Endothelial cell of umbilical vein (primary cell): ENCODE data around the gene GLIPR1L1. TPM values are rescaled to one million over a fixed set of nuclear protein-coding genes. Genes with fewer than 3 reads are reported as not detected.

ENCODE experiments used
- BruUV-seq: library from RNA; stranded (reverse); fragments of 400-500 nt; replicated peaks from 2 replicates; lab custom pipeline; 2021; lab: Mats Ljungman, UMichigan
- CTCF ChIA-PET: fragments of 300-600, 350-600 bp; sonication (Branson Sonifier 250); formaldehyde crosslinking; loops from one replicate; lab custom pipeline; 2021; ENCODE audit warnings: antibody characterized with exemption, inconsistent platforms; lab: Charles Lee
- POLR2A ChIA-PET: fragments of 300-600, 350-600 bp; sonication (Branson Sonifier 250); formaldehyde crosslinking; loops from one replicate; lab custom pipeline; 2021; ENCODE audit warnings: antibody characterized with exemption, inconsistent platforms; lab: Charles Lee
- DNase-seq: peaks from one replicate; pipeline ENCODE4 v3.0.0-alpha.2; 2011; ENCODE audit warnings: low read depth, low spot score
- FAIRE-seq: peaks from 2 replicates; lab custom pipeline; 2011; peaks lifted over from hg19 to GRCh38; lab: Jason Lieb, UNC
- H2AFZ ChIP-seq: 2 replicates; pipeline ENCODE4 v1.6.0; 2012; ENCODE audit warnings: low read depth, low read length, control low read depth, inconsistent platforms
- H3K27ac ChIP-seq: 2 replicates; pipeline ENCODE4 v1.5.1; 2011; ENCODE audit warnings: low read depth, mild to moderate bottlenecking, control low read depth, low read length, moderate library complexity; ENCODE audit not compliant: insufficient read depth
- H3K27me3 ChIP-seq, 2 experiments: 2 replicates each; pipeline versions ENCODE4 v1.6.0 to v1.6.1; 2011; ENCODE audit warnings: low read length in 2 of 2, mixed read lengths in 1 of 2; ENCODE audit not compliant: control insufficient read depth in 2 of 2, insufficient read depth in 2 of 2
- H3K36me3 ChIP-seq, 2 experiments: 2 replicates in 1 of 2; 3 replicates in 1 of 2; pipeline ENCODE4 v1.5.1; 2011; ENCODE audit warnings: low read length in 2 of 2, mild to moderate bottlenecking in 1 of 2, moderate library complexity in 1 of 2; ENCODE audit not compliant: control insufficient read depth in 2 of 2, insufficient read depth in 2 of 2; ENCODE audit errors: extremely low read depth in 1 of 2
- H3K4me1 ChIP-seq: 3 replicates; pipeline ENCODE4 v1.5.1; 2011; ENCODE audit warnings: mild to moderate bottlenecking, low read length; ENCODE audit not compliant: control insufficient read depth, insufficient read depth; ENCODE audit errors: extremely low read depth
- H3K4me2 ChIP-seq: 2 replicates; pipeline ENCODE4 v1.6.1; 2011; ENCODE audit warnings: low read length, control low read depth, mixed read lengths; ENCODE audit not compliant: insufficient read depth
- H3K4me3 ChIP-seq, 3 experiments: fragments of 200-600 bp in 1 of 3; sonication (generic), shearing (Covaris generic) in 1 of 3; replicated peaks in 1 of 3; 2 replicates each; pipeline ENCODE4 v1.5.1; 2011 to 2016; ENCODE audit warnings: control low read depth in 3 of 3, low read length in 3 of 3, mild to moderate bottlenecking in 2 of 3, inconsistent platforms in 1 of 3, low read depth in 1 of 3, moderate library complexity in 1 of 3; ENCODE audit not compliant: insufficient read depth in 1 of 3
- H3K79me2 ChIP-seq: 2 replicates; pipeline ENCODE4 v1.6.0; 2012; ENCODE audit warnings: low read length, inconsistent platforms; ENCODE audit not compliant: control insufficient read depth, insufficient read depth
- H3K9ac ChIP-seq: replicated peaks from 2 replicates; pipeline ENCODE3; 2011; ENCODE audit warnings: low read length, control low read depth; ENCODE audit not compliant: insufficient read depth; ENCODE audit errors: extremely low read depth
- H3K9me1 ChIP-seq: replicated peaks from 3 replicates; pipeline ENCODE4 v1.6.0; 2011; ENCODE audit warnings: mild to moderate bottlenecking, low read length; ENCODE audit not compliant: control insufficient read depth, insufficient read depth; ENCODE audit errors: extremely low read depth
- H3K9me3 ChIP-seq: replicated peaks from 2 replicates; pipeline ENCODE4 v1.5.1; 2012; ENCODE audit warnings: low read length, inconsistent platforms; ENCODE audit not compliant: control insufficient read depth, insufficient read depth
- H4K20me1 ChIP-seq: replicated peaks from 2 replicates; pipeline ENCODE3; 2011; ENCODE audit warnings: mild to moderate bottlenecking, low read length; ENCODE audit not compliant: control insufficient read depth, insufficient read depth; ENCODE audit errors: extremely low read depth
- EZH2 ChIP-seq: IDR thresholded peaks from 2 replicates; pipeline ENCODE4 v1.6.1; 2012; ENCODE audit warnings: borderline replicate concordance, low read depth, mild to moderate bottlenecking, moderate library complexity, low read length, inconsistent platforms; ENCODE audit not compliant: severe bottlenecking
- FOS ChIP-seq: IDR thresholded peaks from 2 replicates; pipeline ENCODE4 v1.6.1; 2011; ENCODE audit warnings: mild to moderate bottlenecking, low read length, moderate library complexity, borderline replicate concordance; ENCODE audit not compliant: insufficient read depth
- GATA2 ChIP-seq: IDR thresholded peaks from 2 replicates; pipeline ENCODE4 v1.7.0; 2011; ENCODE audit warnings: low read depth, mild to moderate bottlenecking, moderate library complexity, mixed read lengths, low read length; ENCODE audit not compliant: insufficient read length, insufficient read depth
- JUN ChIP-seq: IDR thresholded peaks from 2 replicates; pipeline ENCODE4 v1.6.1; 2011; ENCODE audit warnings: borderline replicate concordance, low read depth; ENCODE audit not compliant: insufficient read length, insufficient read depth
- MYC ChIP-seq: IDR thresholded peaks from one replicate; pipeline ENCODE4 v1.6.1; 2011; ENCODE audit warnings: mild to moderate bottlenecking, low read depth, low read length
- POLR2A ChIP-seq: IDR thresholded peaks from 2 replicates; pipeline ENCODE4 v1.6.1; 2012; ENCODE audit warnings: low read depth, mild to moderate bottlenecking, control low read depth, low read length
- POLR2AphosphoS5 ChIP-seq: IDR thresholded peaks from 2 replicates; pipeline ENCODE4 v1.6.1; 2012; ENCODE audit warnings: low read depth, mild to moderate bottlenecking, control low read depth, low read length, moderate library complexity; ENCODE audit not compliant: insufficient read depth
- dilution Hi-C: fragments of 300-500 bp; cut with MboI; formaldehyde crosslinking; loops from one replicate; pipeline ENCODE4 v1.15.0; 2019; ENCODE audit warnings: low sequenced_read_pairs; ENCODE audit not compliant: extremely low pct_ligation_motif_present
- intact Hi-C: fragments of 100-400 bp; cut with micrococcal nuclease; formaldehyde crosslinking; loops from one replicate; pipeline ENCODE4 v1.10.0; 2022
- polyA plus RNA-seq, 4 experiments: library from polyadenylated mRNA; depleted of rRNA in 3 of 4; stranded (reverse) in 3 of 4; unstranded in 1 of 4; fragments of >200 nt; gene quantifications; 2 replicates each; pipeline versions ENCODE4 v1.2.1 to v1.2.3, GENCODE V29; 2011 to 2012; ENCODE audit warnings: missing spikeins in 1 of 4
- total RNA-seq: library from RNA; stranded (reverse); gene quantifications from 2 replicates; pipeline ENCODE4 v1.2.3, GENCODE V29; 2021
- TF ChIP-seq, protein P1 (sequence below): IDR thresholded peaks from 2 replicates; pipeline ENCODE4 v1.6.1; 2011; ENCODE audit not compliant: insufficient read depth, insufficient read length
- TF ChIP-seq, protein P2 (sequence below), 2 donors: IDR thresholded peaks; 1 replicate in 1 of 2; 2 replicates in 1 of 2; pipeline ENCODE4 v1.5.1; 2011; ENCODE audit warnings: low read length in 2 of 2, mild to moderate bottlenecking in 2 of 2, moderate library complexity in 2 of 2, control low read depth in 1 of 2, inconsistent platforms in 1 of 2, low read depth in 1 of 2; ENCODE audit not compliant: insufficient read depth in 1 of 2; ENCODE audit errors: extremely low read depth in 1 of 2

GLIPR1L1 gene
- total and polyA plus RNA-seq, 2 donors (not counting 3 experiments of a cell fraction or from before 2014, with no cell fraction given) = not detected

DNA sequence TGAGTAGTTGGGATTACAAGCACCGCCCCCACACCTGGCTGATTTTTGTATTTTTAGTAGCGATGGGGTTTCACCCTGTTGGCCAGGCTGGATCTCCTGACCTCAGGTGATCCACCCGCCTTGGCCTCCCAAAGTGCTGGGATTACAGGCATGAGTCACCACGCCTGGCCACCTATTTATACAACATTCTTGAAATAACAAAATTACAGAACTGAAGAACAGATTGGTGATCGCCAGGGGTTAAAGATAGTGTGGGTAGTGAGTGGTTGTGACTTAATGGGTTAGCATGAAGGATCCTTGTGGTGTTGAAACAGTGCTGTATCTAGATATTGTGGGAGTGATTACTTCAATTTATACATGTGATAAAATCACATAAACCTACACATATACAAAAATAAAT lies 7.4 kb downstream of the GLIPR1L1 start:
- CTCF ChIA-PET = interaction anchor here (0.9 to 1.8 kb wide), 4 partner anchors 8 to 25 kb away, joined by 3 to 9 read pairs (median 4); partner anchors contain the start of gene GLIPR1L1
- Histone ChIP-seq H3K4me2 (no peak overlapping the region), H4K20me1 (no peaks in the 10 kb centered on the region), H3K36me3 (no peaks in the 10 kb centered on the region), H3K79me2 (no peaks in the 10 kb centered on the region), H3K9me1 (no peaks in the 10 kb centered on the region), H3K27ac (no peak overlapping the region), H3K9me3 (no peaks in the 10 kb centered on the region), H2AFZ (no peak overlapping the region), H3K4me3 (no peak overlapping the region), H3K27me3 (no peaks in the 10 kb centered on the region), H3K9ac (no peak overlapping the region), H3K4me1 (no peaks in the 10 kb centered on the region)
- no TSS peak for BruUV-seq
- intact Hi-C loops (no loop called here), dilution Hi-C loops (no loop called here)
- FAIRE-seq (no peak), DNase-seq (no peak)
- POLR2A ChIA-PET = no interaction called here
- TF ChIP-seq POLR2A (no peak), EZH2 (no peak), GATA2 (no peak), MYC (no peak), POLR2AphosphoS5 (no peak), FOS (no peak), JUN (no peak)
- TF ChIP-seq, protein P1, sequence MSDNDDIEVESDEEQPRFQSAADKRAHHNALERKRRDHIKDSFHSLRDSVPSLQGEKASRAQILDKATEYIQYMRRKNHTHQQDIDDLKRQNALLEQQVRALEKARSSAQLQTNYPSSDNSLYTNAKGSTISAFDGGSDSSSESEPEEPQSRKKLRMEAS = no peak
- TF ChIP-seq, protein P2, sequence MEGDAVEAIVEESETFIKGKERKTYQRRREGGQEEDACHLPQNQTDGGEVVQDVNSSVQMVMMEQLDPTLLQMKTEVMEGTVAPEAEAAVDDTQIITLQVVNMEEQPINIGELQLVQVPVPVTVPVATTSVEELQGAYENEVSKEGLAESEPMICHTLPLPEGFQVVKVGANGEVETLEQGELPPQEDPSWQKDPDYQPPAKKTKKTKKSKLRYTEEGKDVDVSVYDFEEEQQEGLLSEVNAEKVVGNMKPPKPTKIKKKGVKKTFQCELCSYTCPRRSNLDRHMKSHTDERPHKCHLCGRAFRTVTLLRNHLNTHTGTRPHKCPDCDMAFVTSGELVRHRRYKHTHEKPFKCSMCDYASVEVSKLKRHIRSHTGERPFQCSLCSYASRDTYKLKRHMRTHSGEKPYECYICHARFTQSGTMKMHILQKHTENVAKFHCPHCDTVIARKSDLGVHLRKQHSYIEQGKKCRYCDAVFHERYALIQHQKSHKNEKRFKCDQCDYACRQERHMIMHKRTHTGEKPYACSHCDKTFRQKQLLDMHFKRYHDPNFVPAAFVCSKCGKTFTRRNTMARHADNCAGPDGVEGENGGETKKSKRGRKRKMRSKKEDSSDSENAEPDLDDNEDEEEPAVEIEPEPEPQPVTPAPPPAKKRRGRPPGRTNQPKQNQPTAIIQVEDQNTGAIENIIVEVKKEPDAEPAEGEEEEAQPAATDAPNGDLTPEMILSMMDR (IDR thresholded peaks at IDR 0.05; ENCODE audit: extremely low read depth in 1 of 2, insufficient read depth in 1 of 2, low read depth in 1 of 2, low read length in 2 of 2) = no peak
